ENCODE data around the gene MALAT1.

The MALAT1 gene

DNA sequence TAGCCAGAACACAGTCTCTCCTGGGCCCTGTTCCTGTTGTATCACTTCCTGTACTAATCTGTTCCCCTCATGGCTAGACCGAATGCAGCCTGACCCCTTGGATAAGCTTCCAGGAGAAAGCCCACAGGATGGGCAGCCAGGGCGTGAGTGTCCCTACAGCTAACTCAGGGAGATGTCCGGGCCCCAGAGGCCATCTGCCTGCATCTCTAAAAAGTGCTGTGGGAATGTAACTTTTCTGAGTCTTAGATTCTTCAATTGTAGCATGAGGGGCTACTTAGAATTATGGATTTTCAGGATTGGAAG lies 7.7 kb upstream of the MALAT1 start:
- WGBS, 2 experiments = 93 to 94% methylated on average over 3 of the region's 3 CpGs
- Histone ChIP-seq H3K27ac (ENCODE audit: insufficient read depth, low read depth, low read length, poor library complexity, severe bottlenecking) (no peak overlapping the region), H3K4me1 (ENCODE audit: control insufficient read depth, insufficient read depth, low read length) (peaks cover 69% of the 10 kb centered on the region), H3K4me3 (ENCODE audit: insufficient read depth, low read depth, low read length) (no peak overlapping the region), H3K36me3 (ENCODE audit: control insufficient read depth, insufficient read depth, low read length) (no peaks in the 10 kb centered on the region), H3K9me3 (ENCODE audit: control insufficient read depth, low read length) (no peaks in the 10 kb centered on the region), H3K27me3 (ENCODE audit: control insufficient read depth, insufficient read depth, low read length, poor library complexity, severe bottlenecking) (no peaks in the 10 kb centered on the region)

DNA sequence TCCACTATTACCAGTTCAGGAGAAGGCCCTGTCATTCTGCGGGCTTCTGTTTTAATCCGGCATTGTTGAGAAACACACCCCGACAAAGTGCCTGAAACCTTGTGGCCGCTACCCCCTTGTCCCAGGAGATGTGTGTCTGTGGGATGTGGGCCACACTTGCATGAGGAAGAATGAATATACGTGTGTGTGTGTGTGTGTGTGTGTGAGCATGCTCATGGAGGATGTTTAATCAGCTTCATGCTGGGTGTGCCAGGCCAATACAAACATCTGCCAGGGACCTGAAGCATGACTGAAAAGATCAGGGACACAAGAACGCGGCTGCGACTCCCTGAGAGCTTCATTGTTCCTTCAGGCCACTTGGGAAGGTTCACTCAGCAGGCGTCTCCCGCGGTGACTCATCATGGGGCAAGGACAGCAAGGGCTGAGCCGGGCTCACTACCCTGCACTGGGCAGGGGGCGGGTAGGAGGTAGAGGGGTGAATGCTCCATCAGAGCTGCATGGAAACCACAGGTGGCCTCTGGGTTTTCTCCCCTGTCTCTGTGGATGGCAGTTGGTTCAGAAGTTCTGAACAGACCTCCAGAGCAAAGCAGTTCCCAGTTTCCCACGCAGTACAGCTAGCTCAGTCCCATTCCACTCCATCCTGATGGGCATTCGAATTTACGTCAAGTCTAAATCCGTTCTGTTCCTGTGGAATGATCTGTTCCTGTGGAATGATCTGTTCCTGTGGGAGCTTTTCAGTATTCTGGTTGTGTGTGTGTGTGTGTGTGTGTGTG lies 7.0 kb upstream of the MALAT1 start:
- Histone ChIP-seq H3K4me1 (ENCODE audit: control insufficient read depth, insufficient read depth, low read length) (peaks cover 68% of the 10 kb centered on the region), H3K27me3 (ENCODE audit: control insufficient read depth, insufficient read depth, low read length, poor library complexity, severe bottlenecking) (no peaks in the 10 kb centered on the region), H3K9me3 (ENCODE audit: control insufficient read depth, low read length) (no peaks in the 10 kb centered on the region), H3K4me3 (ENCODE audit: insufficient read depth, low read depth, low read length) (no peak overlapping the region), H3K27ac (ENCODE audit: insufficient read depth, low read depth, low read length, poor library complexity, severe bottlenecking) (peak overlapping the region; percentile 18), H3K36me3 (ENCODE audit: control insufficient read depth, insufficient read depth, low read length) (no peaks in the 10 kb centered on the region)
- WGBS, 2 experiments = 40 to 41% methylated on average over 17 of the region's 17 CpGs

DNA sequence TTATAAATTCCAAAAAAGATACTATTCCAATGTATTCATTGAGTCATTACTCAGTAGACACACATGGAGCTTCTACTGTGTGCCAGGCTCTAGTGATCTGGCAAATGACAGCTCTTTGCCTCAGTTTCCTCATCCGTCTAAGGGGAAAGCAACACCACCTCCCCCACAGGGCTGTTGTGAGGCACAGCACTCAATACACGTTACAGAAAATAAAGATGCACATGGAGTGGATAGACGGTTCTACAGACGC lies 6.5 kb upstream of the MALAT1 start:
- H3K4me1 ChIP-seq (ENCODE audit: control insufficient read depth, insufficient read depth, low read length) = peaks cover 65% of the 10 kb centered on the region
- 81 to 90% methylated on average over 4 of the region's 4 CpGs for WGBS, 2 experiments

DNA sequence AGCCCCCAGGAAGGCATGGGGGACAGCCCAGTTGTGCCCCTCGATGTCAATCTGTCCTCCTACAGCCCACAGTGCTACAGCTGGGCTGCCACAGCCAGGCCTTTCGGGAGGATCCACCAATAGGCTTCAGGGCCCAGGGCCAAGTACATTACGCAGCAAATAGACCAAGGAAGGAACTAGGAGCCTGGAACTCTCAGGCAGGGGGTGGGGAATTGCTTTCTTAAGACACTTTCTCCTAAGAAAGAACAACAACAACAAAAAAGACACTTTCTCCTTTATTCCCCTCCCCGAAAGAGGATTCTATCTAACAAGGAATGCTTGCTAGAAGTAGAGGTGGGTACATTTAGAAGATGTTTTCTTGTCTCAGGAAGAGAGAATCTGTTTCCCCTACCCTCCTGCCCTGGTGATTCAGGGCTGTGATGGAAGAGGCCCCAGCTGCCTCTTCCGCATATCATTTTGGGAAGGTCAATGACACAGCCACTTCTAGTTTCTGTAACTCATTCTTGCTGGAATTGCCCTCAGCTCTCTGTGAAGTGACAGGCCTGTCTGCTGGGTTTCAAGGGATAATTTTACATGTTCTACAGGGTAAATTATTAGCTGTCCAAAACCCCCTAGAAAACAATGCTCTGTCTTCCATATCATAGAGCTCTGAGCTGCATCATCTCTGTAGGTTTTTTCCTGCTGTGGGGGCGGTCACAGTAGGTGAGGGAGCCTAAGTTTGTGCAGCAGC lies 6.0 kb upstream of the MALAT1 start:
- H3K36me3 ChIP-seq (ENCODE audit: control insufficient read depth, insufficient read depth, low read length) = no peaks in the 10 kb centered on the region
- H3K27ac ChIP-seq (ENCODE audit: insufficient read depth, low read depth, low read length, poor library complexity, severe bottlenecking) = no peak overlapping the region
- no peak overlapping the region for H3K4me3 ChIP-seq (ENCODE audit: insufficient read depth, low read depth, low read length)
- no peaks in the 10 kb centered on the region for H3K27me3 ChIP-seq (ENCODE audit: control insufficient read depth, insufficient read depth, low read length, poor library complexity, severe bottlenecking)
- H3K9me3 ChIP-seq (ENCODE audit: control insufficient read depth, low read length) = no peaks in the 10 kb centered on the region
- H3K4me1 ChIP-seq (ENCODE audit: control insufficient read depth, insufficient read depth, low read length) = peaks cover 64% of the 10 kb centered on the region
- 75 to 77% methylated on average over 5 of the region's 6 CpGs for WGBS, 2 experiments

More for the DNA sequence above, 6.5 kb upstream of the MALAT1 start:
- Histone ChIP-seq H3K27me3 (ENCODE audit: control insufficient read depth, insufficient read depth, low read length, poor library complexity, severe bottlenecking) (no peaks in the 10 kb centered on the region), H3K4me3 (ENCODE audit: insufficient read depth, low read depth, low read length) (no peak overlapping the region), H3K36me3 (ENCODE audit: control insufficient read depth, insufficient read depth, low read length) (no peaks in the 10 kb centered on the region), H3K27ac (ENCODE audit: insufficient read depth, low read depth, low read length, poor library complexity, severe bottlenecking) (no peak overlapping the region), H3K9me3 (ENCODE audit: control insufficient read depth, low read length) (no peaks in the 10 kb centered on the region)

DNA sequence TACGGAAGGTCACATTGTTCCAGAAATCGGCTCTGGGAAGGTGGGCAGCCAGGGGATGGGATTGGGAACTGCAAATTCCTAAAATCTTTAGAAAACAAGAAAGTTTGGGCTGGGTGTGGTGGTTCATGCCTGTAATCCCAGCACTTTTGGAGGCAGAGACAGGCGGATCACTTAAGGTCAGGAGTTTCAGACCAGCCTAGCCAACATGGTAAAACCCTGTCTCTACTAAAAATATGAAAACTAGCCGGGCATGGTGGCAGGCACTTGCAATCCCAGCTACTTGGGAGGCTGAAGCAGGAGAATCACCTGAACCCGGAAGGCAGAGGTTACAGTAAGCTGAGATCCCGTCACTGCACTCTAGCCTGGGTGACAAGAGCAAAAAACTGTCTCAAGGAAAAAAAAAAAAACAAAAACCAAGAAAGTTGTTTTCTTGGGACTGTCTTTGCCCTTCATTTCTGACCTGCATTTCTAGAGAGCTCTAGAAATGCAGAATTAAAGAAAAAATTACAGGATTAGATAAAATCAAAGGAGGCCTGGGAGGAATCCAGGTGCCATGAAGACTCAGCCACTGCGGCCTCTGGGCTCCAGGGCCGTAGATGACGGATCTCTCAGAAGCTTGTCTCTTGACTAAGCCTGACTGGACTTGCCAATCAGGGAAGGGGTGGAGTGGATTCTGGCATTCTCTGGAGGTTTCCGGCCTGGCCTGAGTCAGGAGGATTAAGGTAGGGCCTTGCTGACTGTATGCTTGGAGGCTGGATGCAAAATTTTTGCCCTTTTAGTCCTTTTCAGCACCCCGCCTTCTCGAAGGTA lies 5.3 kb upstream of the MALAT1 start:
- H3K27me3 ChIP-seq (ENCODE audit: control insufficient read depth, insufficient read depth, low read length, poor library complexity, severe bottlenecking) = no peaks in the 10 kb centered on the region
- no peaks in the 10 kb centered on the region for H3K36me3 ChIP-seq (ENCODE audit: control insufficient read depth, insufficient read depth, low read length)
- peak overlapping the region; percentile 36 for H3K27ac ChIP-seq (ENCODE audit: insufficient read depth, low read depth, low read length, poor library complexity, severe bottlenecking)
- WGBS, 2 experiments = 76 to 77% methylated on average over 12 of the region's 12 CpGs
- peaks cover 56% of the 10 kb centered on the region for H3K4me1 ChIP-seq (ENCODE audit: control insufficient read depth, insufficient read depth, low read length)
- H3K4me3 ChIP-seq (ENCODE audit: insufficient read depth, low read depth, low read length) = no peak overlapping the region
- H3K9me3 ChIP-seq (ENCODE audit: control insufficient read depth, low read length) = no peaks in the 10 kb centered on the region

DNA sequence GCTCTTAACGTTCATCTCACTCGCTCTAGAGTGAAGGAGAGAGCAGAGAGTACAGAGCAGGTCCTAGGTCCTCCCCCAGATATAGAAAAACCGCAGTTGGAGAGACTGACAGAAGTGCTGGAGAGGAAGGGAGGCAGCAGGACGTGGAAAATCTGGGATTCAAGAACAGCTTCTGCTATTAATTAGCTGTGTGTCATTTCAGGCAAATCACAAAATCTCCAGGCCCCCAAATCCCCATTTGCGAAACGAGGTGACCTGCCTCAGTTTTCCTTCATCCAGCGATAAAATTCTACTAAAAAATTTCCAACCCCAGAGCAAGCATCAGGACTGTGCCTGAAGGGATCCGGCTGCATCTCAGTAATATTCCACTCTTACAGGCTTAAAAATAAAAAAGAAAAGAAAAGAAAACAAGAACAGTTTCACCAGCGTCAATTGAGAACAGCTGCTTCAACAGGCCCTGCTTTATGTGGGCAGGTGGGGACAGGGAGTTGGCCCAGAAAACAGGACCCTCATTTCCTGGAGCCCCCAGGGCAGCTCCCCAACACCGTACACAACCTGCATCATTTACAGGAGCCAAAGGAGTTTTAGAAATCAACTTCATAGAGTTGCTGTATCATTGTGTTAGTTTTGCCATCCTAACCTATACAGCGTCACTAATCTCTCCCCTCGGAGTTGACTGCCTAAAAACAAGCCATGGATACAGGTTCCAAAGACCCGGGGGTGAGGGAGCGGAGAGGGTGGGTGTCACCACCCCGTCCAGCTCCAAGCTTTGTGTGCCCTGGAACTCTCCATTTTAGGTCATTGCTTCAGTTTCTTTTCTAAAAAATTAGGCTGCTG lies 2.3 kb upstream of the MALAT1 start:
- H3K4me1 ChIP-seq (ENCODE audit: control insufficient read depth, insufficient read depth, low read length) = peaks cover 26% of the 10 kb centered on the region

DNA sequence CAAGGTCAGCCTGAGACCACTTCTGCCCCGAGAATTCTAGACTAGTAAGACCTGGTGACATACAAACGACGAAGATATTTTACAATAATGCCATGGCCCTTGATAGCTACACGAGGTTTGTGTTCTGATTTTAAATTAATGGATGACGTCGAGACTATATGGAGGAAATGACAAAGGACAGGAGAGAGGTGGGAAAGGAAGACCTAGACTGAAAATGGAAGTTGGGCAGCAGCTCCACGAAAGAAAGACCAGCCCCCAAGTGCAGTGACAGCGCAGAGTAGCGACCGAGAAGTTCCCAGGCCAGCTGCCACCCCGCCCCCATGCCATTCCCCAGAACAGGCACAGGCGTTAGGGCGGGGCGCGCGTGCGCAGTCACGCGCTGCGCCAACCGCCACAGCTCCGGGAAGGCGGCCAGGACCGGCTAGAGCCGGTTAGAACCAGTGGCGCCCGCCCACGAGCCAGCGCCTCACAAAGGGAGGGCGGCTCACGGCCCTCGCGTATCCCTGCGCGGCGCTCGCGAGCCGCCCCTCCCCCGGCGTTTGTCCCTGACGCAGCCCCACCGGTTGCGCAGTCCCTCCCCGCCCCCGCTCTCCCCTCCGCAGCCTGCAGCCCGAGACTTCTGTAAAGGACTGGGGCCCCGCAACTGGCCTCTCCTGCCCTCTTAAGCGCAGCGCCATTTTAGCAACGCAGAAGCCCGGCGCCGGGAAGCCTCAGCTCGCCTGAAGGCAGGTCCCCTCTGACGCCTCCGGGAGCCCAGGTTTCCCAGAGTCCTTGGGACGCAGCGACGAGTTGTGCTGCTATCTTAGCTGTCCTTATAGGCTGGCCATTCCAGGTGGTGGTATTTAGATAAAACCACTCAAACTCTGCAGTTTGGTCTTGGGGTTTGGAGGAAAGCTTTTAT lies 1.5 kb upstream of the MALAT1 start:
- H3K4me1 ChIP-seq (ENCODE audit: control insufficient read depth, insufficient read depth, low read length) = peaks cover 19% of the 10 kb centered on the region
- H3K4me3 ChIP-seq (ENCODE audit: insufficient read depth, low read depth, low read length) = peak overlapping the region; percentile 88
- H3K9me3 ChIP-seq (ENCODE audit: control insufficient read depth, low read length) = no peaks in the 10 kb centered on the region
- peak overlapping the region; percentile 98 for H3K27ac ChIP-seq (ENCODE audit: insufficient read depth, low read depth, low read length, poor library complexity, severe bottlenecking)
- 2 to 3% methylated on average over 61 of the region's 61 CpGs for WGBS, 2 experiments
- no peaks in the 10 kb centered on the region for H3K27me3 ChIP-seq (ENCODE audit: control insufficient read depth, insufficient read depth, low read length, poor library complexity, severe bottlenecking)
- peaks cover 20% of the 10 kb centered on the region for H3K36me3 ChIP-seq (ENCODE audit: control insufficient read depth, insufficient read depth, low read length)

More for the DNA sequence above, 2.3 kb upstream of the MALAT1 start:
- Histone ChIP-seq H3K27ac (ENCODE audit: insufficient read depth, low read depth, low read length, poor library complexity, severe bottlenecking) (peak overlapping the region; percentile 92), H3K36me3 (ENCODE audit: control insufficient read depth, insufficient read depth, low read length) (peaks cover 11% of the 10 kb centered on the region), H3K9me3 (ENCODE audit: control insufficient read depth, low read length) (no peaks in the 10 kb centered on the region), H3K4me3 (ENCODE audit: insufficient read depth, low read depth, low read length) (peak overlapping the region; percentile 37), H3K27me3 (ENCODE audit: control insufficient read depth, insufficient read depth, low read length, poor library complexity, severe bottlenecking) (no peaks in the 10 kb centered on the region)
- 70% methylated on average over 14 to 15 of the region's 15 CpGs for WGBS, 2 experiments

DNA sequence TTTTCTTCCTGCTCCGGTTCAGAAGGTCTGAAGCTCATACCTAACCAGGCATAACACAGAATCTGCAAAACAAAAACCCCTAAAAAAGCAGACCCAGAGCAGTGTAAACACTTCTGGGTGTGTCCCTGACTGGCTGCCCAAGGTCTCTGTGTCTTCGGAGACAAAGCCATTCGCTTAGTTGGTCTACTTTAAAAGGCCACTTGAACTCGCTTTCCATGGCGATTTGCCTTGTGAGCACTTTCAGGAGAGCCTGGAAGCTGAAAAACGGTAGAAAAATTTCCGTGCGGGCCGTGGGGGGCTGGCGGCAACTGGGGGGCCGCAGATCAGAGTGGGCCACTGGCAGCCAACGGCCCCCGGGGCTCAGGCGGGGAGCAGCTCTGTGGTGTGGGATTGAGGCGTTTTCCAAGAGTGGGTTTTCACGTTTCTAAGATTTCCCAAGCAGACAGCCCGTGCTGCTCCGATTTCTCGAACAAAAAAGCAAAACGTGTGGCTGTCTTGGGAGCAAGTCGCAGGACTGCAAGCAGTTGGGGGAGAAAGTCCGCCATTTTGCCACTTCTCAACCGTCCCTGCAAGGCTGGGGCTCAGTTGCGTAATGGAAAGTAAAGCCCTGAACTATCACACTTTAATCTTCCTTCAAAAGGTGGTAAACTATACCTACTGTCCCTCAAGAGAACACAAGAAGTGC lies 661 bp upstream of the MALAT1 start:
- Histone ChIP-seq H3K4me1 (ENCODE audit: control insufficient read depth, insufficient read depth, low read length) (peaks cover 11% of the 10 kb centered on the region), H3K27ac (ENCODE audit: insufficient read depth, low read depth, low read length, poor library complexity, severe bottlenecking) (peak overlapping the region; percentile 98), H3K4me3 (ENCODE audit: insufficient read depth, low read depth, low read length) (peak overlapping the region; percentile 88), H3K36me3 (ENCODE audit: control insufficient read depth, insufficient read depth, low read length) (peaks cover 28% of the 10 kb centered on the region), H3K9me3 (ENCODE audit: control insufficient read depth, low read length) (no peaks in the 10 kb centered on the region), H3K27me3 (ENCODE audit: control insufficient read depth, insufficient read depth, low read length, poor library complexity, severe bottlenecking) (no peaks in the 10 kb centered on the region)
- WGBS, 2 experiments = 4 to 7% methylated on average over 24 of the region's 24 CpGs

DNA sequence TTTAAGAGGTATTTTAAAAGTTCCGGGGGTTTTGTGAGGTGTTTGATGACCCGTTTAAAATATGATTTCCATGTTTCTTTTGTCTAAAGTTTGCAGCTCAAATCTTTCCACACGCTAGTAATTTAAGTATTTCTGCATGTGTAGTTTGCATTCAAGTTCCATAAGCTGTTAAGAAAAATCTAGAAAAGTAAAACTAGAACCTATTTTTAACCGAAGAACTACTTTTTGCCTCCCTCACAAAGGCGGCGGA lies 193 bp upstream of the MALAT1 start:
- peak overlapping the region; percentile 88 for H3K4me3 ChIP-seq (ENCODE audit: insufficient read depth, low read depth, low read length)
- WGBS, 2 experiments = 2 to 4% methylated on average over 6 of the region's 6 CpGs
- peaks cover 6% of the 10 kb centered on the region for H3K4me1 ChIP-seq (ENCODE audit: control insufficient read depth, insufficient read depth, low read length)
- no peaks in the 10 kb centered on the region for H3K27me3 ChIP-seq (ENCODE audit: control insufficient read depth, insufficient read depth, low read length, poor library complexity, severe bottlenecking)
- H3K9me3 ChIP-seq (ENCODE audit: control insufficient read depth, low read length) = no peaks in the 10 kb centered on the region
- H3K27ac ChIP-seq (ENCODE audit: insufficient read depth, low read depth, low read length, poor library complexity, severe bottlenecking) = peak overlapping the region; percentile 98
- peaks cover 32% of the 10 kb centered on the region for H3K36me3 ChIP-seq (ENCODE audit: control insufficient read depth, insufficient read depth, low read length)

All from ectodermal cell (in vitro differentiated cells).